Panc1 (cell line): ENCODE results near the gene RBCK1. TPM values are rescaled to one million over a fixed set of nuclear protein-coding genes. Genes with fewer than 3 reads are reported as not detected.

Source experiments
- ATAC-seq: fragments of 200-7000 bp; cut with Tn5 transposase; 2 replicates; pipeline ENCODE4 v1.9.1; 2020; ENCODE audit warnings: mild to moderate bottlenecking, moderate library complexity
- BruUV-seq: library from RNA; stranded (reverse); fragments of 400-500 nt; replicated peaks from 2 replicates; lab custom pipeline; 2021; lab: Mats Ljungman, UMichigan
- CTCF ChIA-PET: fragments of 300-600 bp; sonication (Branson Sonifier 250); formaldehyde crosslinking; loops from one replicate; lab custom pipeline; 2022; ENCODE audit warnings: antibody characterized with exemption; lab: Charles Lee
- POLR2A ChIA-PET: fragments of 300-600 bp; sonication (Branson Sonifier 250); formaldehyde crosslinking; loops from one replicate; lab custom pipeline; 2022; ENCODE audit warnings: antibody characterized with exemption; lab: Charles Lee
- DNase-seq: peaks from one replicate; pipeline ENCODE4 v3.0.0-alpha.2; 2010; ENCODE audit warnings: low read depth, low spot score
- H3K27ac ChIP-seq: 2 replicates; pipeline ENCODE4 v1.5.1; 2011; ENCODE audit warnings: mild to moderate bottlenecking, low read length, inconsistent platforms
- H3K27me3 ChIP-seq: fragments of 200-500 bp; sonication (Bioruptor generic); 2 replicates; pipeline ENCODE4 v1.6.0; 2014; ENCODE audit warnings: low read length, inconsistent platforms; ENCODE audit not compliant: control insufficient read depth, insufficient read depth
- H3K36me3 ChIP-seq: fragments of 200-500 bp; sonication (Bioruptor generic); 2 replicates; pipeline ENCODE4 v1.5.1; 2014; ENCODE audit warnings: inconsistent platforms, mild to moderate bottlenecking, low read length, moderate library complexity; ENCODE audit not compliant: control insufficient read depth, insufficient read depth
- H3K4me1 ChIP-seq: 2 replicates; pipeline ENCODE4 v1.5.1; 2011; ENCODE audit warnings: inconsistent platforms, mild to moderate bottlenecking, low read length, moderate library complexity; ENCODE audit not compliant: control insufficient read depth, insufficient read depth
- H3K4me3 ChIP-seq, 2 experiments: 2 replicates each; pipeline ENCODE4 v1.5.1; 2011 to 2012; ENCODE audit warnings: low read depth in 2 of 2, low read length in 2 of 2, mild to moderate bottlenecking in 2 of 2, inconsistent platforms in 1 of 2, moderate library complexity in 1 of 2
- H3K9me3 ChIP-seq: fragments of 200-500 bp; sonication (Bioruptor generic); 2 replicates; pipeline ENCODE4 v1.5.1; 2014; ENCODE audit warnings: low read depth, mild to moderate bottlenecking, inconsistent platforms, low read length, moderate library complexity; ENCODE audit not compliant: control insufficient read depth, insufficient read depth
- CTCF ChIP-seq: fragments of 450-650 bp; IDR thresholded peaks from 2 replicates; pipeline ENCODE4 v1.5.1; 2017; ENCODE audit warnings: mild to moderate bottlenecking
- POLR2AphosphoS5 ChIP-seq: IDR thresholded peaks from 2 replicates; pipeline ENCODE4 v1.6.1; 2012; ENCODE audit warnings: mild to moderate bottlenecking, low read depth, low read length, moderate library complexity
- REST ChIP-seq, 2 experiments: IDR thresholded peaks; 2 replicates each; pipeline ENCODE4 v1.6.1; 2011 to 2012; ENCODE audit warnings: low read depth in 2 of 2, control low read depth in 1 of 2, low read length in 1 of 2, mild to moderate bottlenecking in 1 of 2, moderate library complexity in 1 of 2; ENCODE audit not compliant: insufficient read depth in 1 of 2
- SIN3A ChIP-seq: IDR thresholded peaks from 2 replicates; pipeline ENCODE4 v1.6.1; 2012; ENCODE audit warnings: low read depth, mild to moderate bottlenecking, low read length, moderate library complexity, borderline replicate concordance; ENCODE audit not compliant: insufficient read depth
- TCF7L2 ChIP-seq: IDR thresholded peaks from 2 replicates; pipeline ENCODE4 v1.6.1; 2011; ENCODE audit warnings: mild to moderate bottlenecking, low read depth, low read length, inconsistent platforms
- in situ Hi-C: cut with HindIII; loops from 2 replicates; pipeline ENCODE4 v1.10.0; 2016; ENCODE audit warnings: low sequenced_read_pairs, low pct_unique_long_range_greater_than_20kb
- intact Hi-C: fragments of 100-400 bp; cut with micrococcal nuclease; formaldehyde crosslinking; loops from one replicate; pipeline ENCODE4 v1.10.0; 2022; ENCODE audit not compliant: unreplicated experiment
- total RNA-seq: library from RNA; stranded (reverse); gene quantifications from one replicate; pipeline ENCODE4 v1.2.1, GENCODE V29; 2021; ENCODE audit not compliant: unreplicated experiment

The RBCK1 gene
- total RNA-seq, 1 experiment from 2014 or later: 97.1 TPM

- H3K36me3 ChIP-seq: peaks cover 8% of the 10 kb centered on the region
- no TSS peak for BruUV-seq
- no peaks in the 10 kb centered on the region for H3K27me3 ChIP-seq
- ATAC-seq (peak; percentile 9), DNase-seq (no peak)
- peak overlapping the region; percentile 90 to 94 for H3K4me3 ChIP-seq
- H3K27ac ChIP-seq: peak overlapping the region; percentile 92
- peaks cover 18% of the 10 kb centered on the region for H3K4me1 ChIP-seq
- no peaks in the 10 kb centered on the region; the same call in 1 of the 2 replicates for H3K9me3 ChIP-seq
- intact Hi-C loops: loop anchor here (2.0 kb wide), 1 partner anchor 62 kb away; the partner anchor contains the start of gene NRSN2
- TF ChIP-seq REST (IDR thresholded peaks at IDR 0.05; ENCODE audit: insufficient read depth in 1 of 2, low read depth in 2 of 2, low read length in 1 of 2): no peak
- no peak for TF ChIP-seq SIN3A
- TF ChIP-seq TCF7L2: no peak
- TF ChIP-seq POLR2AphosphoS5: no peak
- TF ChIP-seq CTCF: no peak
- in situ Hi-C loops: no loop called here
- CTCF ChIA-PET: no interaction called here
- POLR2A ChIA-PET: interaction anchor here (0.7 kb wide), 2 partner anchors 28 to 54 kb away, joined by 6 read pairs; no protein-coding TSS in a partner anchor
Observed at GRCh38 chr20:408843-409696, 971 bp downstream of the RBCK1 start.

- H3K27ac ChIP-seq: peak overlapping the region; percentile 92
- H3K27me3 ChIP-seq: no peaks in the 10 kb centered on the region
- in situ Hi-C loops (no loop called here), intact Hi-C loops (loop anchor here (2.0 kb wide), 1 partner anchor 63 kb away; the partner anchor contains the start of gene NRSN2)
- no peak for ATAC-seq
- DNase-seq: no peak
- ChIA-PET POLR2A (interaction anchor here (0.7 kb wide), 2 partner anchors 29 to 55 kb away, joined by 6 read pairs; no protein-coding TSS in a partner anchor), CTCF (no interaction called here)
- TSS peak; percentile 68 for BruUV-seq
- no peaks in the 10 kb centered on the region for H3K9me3 ChIP-seq
- H3K4me1 ChIP-seq: peaks cover 18% of the 10 kb centered on the region
- H3K4me3 ChIP-seq: peak overlapping the region; percentile 90 to 94
- H3K36me3 ChIP-seq: peaks cover 11% of the 10 kb centered on the region
- TF ChIP-seq SIN3A: no peak
- no peak for TF ChIP-seq TCF7L2
- no peak for TF ChIP-seq CTCF
Observed at GRCh38 chr20:409697-410559, 1.8 kb downstream of the RBCK1 start.
